Measurements from ENCODE around the gene PALM2AKAP2.
"Not testable (repeated sequence)": the region's sequence is repeated elsewhere in the genome, so short reads cannot be mapped to it uniquely, and the experiment has no call there.

The PALM2AKAP2 gene

GRCh38 chr9:109811876-109812275 lies 31.9 kb downstream of the PALM2AKAP2 start:
- DNase-seq: no peak

- DNase-seq: no peak
These were observed 32.3 kb downstream of the PALM2AKAP2 start for GRCh38 chr9:109812331-109812730.

GRCh38 chr9:109812818-109813281 lies 32.9 kb downstream of the PALM2AKAP2 start:
- DNase-seq: no peak

- no peak for DNase-seq
These were observed 33.3 kb downstream of the PALM2AKAP2 start for GRCh38 chr9:109813303-109813702.

- DNase-seq: no peak
These were observed 33.8 kb downstream of the PALM2AKAP2 start for GRCh38 chr9:109813829-109814228.

- DNase-seq: no peak
These were observed 35.5 kb downstream of the PALM2AKAP2 start for GRCh38 chr9:109815366-109815947.

GRCh38 chr9:109816490-109816889 lies 36.5 kb downstream of the PALM2AKAP2 start:
- no peak for DNase-seq

GRCh38 chr9:109817146-109817845 lies 37.3 kb downstream of the PALM2AKAP2 start:
- DNase-seq: no peak

- peak; percentile 4 to 6 for DNase-seq
These were observed 38.0 kb downstream of the PALM2AKAP2 start for GRCh38 chr9:109817846-109818472.

GRCh38 chr9:109821711-109822110 lies 41.7 kb downstream of the PALM2AKAP2 start:
- DNase-seq: no peak

- DNase-seq: not testable (repeated sequence)
These were observed 45.4 kb downstream of the PALM2AKAP2 start for GRCh38 chr9:109825383-109825782.

GRCh38 chr9:109826559-109826958 lies 46.6 kb downstream of the PALM2AKAP2 start:
- DNase-seq: no peak

GRCh38 chr9:109828254-109828653 lies 48.3 kb downstream of the PALM2AKAP2 start:
- DNase-seq: no peak

All from activated CD4-positive, alpha-beta T cell treated with anti-CD3 and anti-CD28 coated beads for 4 hours (primary cell).